ENCODE results near the gene TMEM240.
"Not testable (repeated sequence)": the region's sequence is repeated elsewhere in the genome, so short reads cannot be mapped to it uniquely, and the experiment has no call there.

- not testable (repeated sequence) for TF ChIP-seq CTCF, POLR2A (IDR thresholded peaks at IDR 0.05)
Measured at GRCh38 chr1:1524750-1525383, 15.6 kb downstream of the TMEM240 start.
